DND-41 (cell line): Measurements from ENCODE around the gene DNAJC17.

ENCODE experiments used
- ATAC-seq: fragments of 200-7000 bp; cut with Tn5 transposase; 3 replicates; pipeline ENCODE4 v1.9.1; 2021; ENCODE audit warnings: low read depth; ENCODE audit not compliant: insufficient read depth
- DNase-seq: peaks from one replicate; pipeline ENCODE4 v3.0.0-alpha.2; 2020
- H2AFZ ChIP-seq: 2 replicates; pipeline ENCODE4 v1.6.0; 2012; ENCODE audit warnings: low read depth, low read length
- H3K27ac ChIP-seq: 2 replicates; pipeline ENCODE4 v1.5.1; 2012; ENCODE audit warnings: low read length, inconsistent platforms
- H3K27me3 ChIP-seq: fragments of 200-600 bp; sonication (generic); 2 replicates; pipeline ENCODE4 v1.6.0; 2012; ENCODE audit warnings: low read length, mild to moderate bottlenecking, inconsistent platforms; ENCODE audit not compliant: insufficient read depth, poor library complexity
- H3K36me3 ChIP-seq: 2 replicates; pipeline ENCODE4 v1.5.1; 2012; ENCODE audit warnings: low read length, inconsistent platforms; ENCODE audit not compliant: insufficient read depth
- H3K4me1 ChIP-seq: 2 replicates; pipeline ENCODE4 v1.5.1; 2012; ENCODE audit warnings: mild to moderate bottlenecking, low read length; ENCODE audit not compliant: insufficient read depth
- H3K4me2 ChIP-seq: 2 replicates; pipeline ENCODE4 v1.6.0; 2012; ENCODE audit warnings: mild to moderate bottlenecking, moderate library complexity, low read length, inconsistent platforms; ENCODE audit not compliant: insufficient read depth
- H3K4me3 ChIP-seq, 2 experiments: fragments of 200-600 bp in 1 of 2; shearing (Covaris generic) in 1 of 2; 2 replicates each; pipeline ENCODE4 v1.5.1; 2012 to 2016; ENCODE audit warnings: inconsistent platforms in 2 of 2, low read length in 2 of 2, mild to moderate bottlenecking in 2 of 2, low read depth in 1 of 2, moderate library complexity in 1 of 2
- H3K79me2 ChIP-seq: 2 replicates; pipeline ENCODE4 v1.6.0; 2012; ENCODE audit warnings: low read length, inconsistent platforms; ENCODE audit not compliant: insufficient read depth
- H3K9ac ChIP-seq: 2 replicates; pipeline ENCODE4 v1.6.0; 2012; ENCODE audit warnings: low read depth, mild to moderate bottlenecking, inconsistent platforms, low read length, moderate library complexity
- H3K9me3 ChIP-seq: 2 replicates; pipeline ENCODE4 v1.5.1; 2012; ENCODE audit warnings: low read length, moderate library complexity, mild to moderate bottlenecking, inconsistent platforms; ENCODE audit not compliant: insufficient read depth, severe bottlenecking
- H4K20me1 ChIP-seq: 2 replicates; pipeline ENCODE4 v1.6.0; 2012; ENCODE audit warnings: low read length; ENCODE audit not compliant: insufficient read depth
- EZH2 ChIP-seq: IDR thresholded peaks from 3 replicates; pipeline ENCODE4 v1.6.1; 2012; ENCODE audit warnings: borderline replicate concordance, low read depth, mild to moderate bottlenecking, moderate library complexity, low read length, inconsistent platforms; ENCODE audit not compliant: severe bottlenecking
- TF ChIP-seq, protein P1 (sequence below): IDR thresholded peaks from 2 replicates; pipeline ENCODE4 v1.5.1; 2012; ENCODE audit warnings: borderline replicate concordance, low read length, moderate library complexity, mild to moderate bottlenecking; ENCODE audit not compliant: poor library complexity, severe bottlenecking; ENCODE audit errors: extremely low read depth

Gene DNAJC17

DNA sequence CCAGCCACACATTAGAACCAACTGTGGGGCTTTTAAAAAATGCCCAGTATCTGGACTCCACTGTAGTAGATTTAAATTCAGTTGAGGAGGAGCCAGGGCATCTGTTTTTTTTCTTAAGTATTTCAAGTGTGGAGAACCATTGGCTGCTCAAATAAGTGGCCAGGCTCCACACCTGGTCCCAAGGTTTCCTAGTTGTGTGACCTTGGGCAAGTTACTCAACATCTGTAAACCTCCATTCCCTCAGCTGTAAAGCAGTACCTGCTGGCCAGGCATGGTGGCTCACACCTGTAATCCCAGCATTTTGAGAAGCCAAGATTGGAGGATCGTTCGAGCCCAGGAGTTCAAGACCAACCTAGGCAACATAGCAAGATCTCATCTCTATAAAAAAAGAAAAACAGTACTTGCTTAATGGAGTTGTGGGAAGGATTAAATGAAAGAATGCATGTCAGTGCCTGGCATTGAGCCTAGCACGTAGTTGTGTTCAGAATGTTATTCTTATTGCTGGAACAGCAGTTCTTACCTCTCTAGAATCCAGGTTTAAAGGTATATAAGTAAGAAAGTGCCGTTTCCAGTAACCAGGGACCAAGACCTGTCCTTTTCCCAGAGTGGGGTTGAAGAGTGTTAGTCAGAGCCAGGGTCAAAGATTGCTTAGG, 19.3 kb upstream of the DNAJC17 start:
- TF ChIP-seq, protein P1, sequence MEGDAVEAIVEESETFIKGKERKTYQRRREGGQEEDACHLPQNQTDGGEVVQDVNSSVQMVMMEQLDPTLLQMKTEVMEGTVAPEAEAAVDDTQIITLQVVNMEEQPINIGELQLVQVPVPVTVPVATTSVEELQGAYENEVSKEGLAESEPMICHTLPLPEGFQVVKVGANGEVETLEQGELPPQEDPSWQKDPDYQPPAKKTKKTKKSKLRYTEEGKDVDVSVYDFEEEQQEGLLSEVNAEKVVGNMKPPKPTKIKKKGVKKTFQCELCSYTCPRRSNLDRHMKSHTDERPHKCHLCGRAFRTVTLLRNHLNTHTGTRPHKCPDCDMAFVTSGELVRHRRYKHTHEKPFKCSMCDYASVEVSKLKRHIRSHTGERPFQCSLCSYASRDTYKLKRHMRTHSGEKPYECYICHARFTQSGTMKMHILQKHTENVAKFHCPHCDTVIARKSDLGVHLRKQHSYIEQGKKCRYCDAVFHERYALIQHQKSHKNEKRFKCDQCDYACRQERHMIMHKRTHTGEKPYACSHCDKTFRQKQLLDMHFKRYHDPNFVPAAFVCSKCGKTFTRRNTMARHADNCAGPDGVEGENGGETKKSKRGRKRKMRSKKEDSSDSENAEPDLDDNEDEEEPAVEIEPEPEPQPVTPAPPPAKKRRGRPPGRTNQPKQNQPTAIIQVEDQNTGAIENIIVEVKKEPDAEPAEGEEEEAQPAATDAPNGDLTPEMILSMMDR = no peak
- no peak for TF ChIP-seq EZH2
- Histone ChIP-seq H4K20me1 (no peaks in the 10 kb centered on the region), H3K4me1 (no peaks in the 10 kb centered on the region), H3K36me3 (no peaks in the 10 kb centered on the region), H3K4me3 (no peak overlapping the region), H3K27ac (no peak overlapping the region), H2AFZ (no peak overlapping the region), H3K9me3 (no peaks in the 10 kb centered on the region), H3K9ac (no peak overlapping the region), H3K79me2 (no peaks in the 10 kb centered on the region), H3K27me3 (no peaks in the 10 kb centered on the region), H3K4me2 (no peak overlapping the region)
- ATAC-seq (no peak), DNase-seq (no peak)

DNA sequence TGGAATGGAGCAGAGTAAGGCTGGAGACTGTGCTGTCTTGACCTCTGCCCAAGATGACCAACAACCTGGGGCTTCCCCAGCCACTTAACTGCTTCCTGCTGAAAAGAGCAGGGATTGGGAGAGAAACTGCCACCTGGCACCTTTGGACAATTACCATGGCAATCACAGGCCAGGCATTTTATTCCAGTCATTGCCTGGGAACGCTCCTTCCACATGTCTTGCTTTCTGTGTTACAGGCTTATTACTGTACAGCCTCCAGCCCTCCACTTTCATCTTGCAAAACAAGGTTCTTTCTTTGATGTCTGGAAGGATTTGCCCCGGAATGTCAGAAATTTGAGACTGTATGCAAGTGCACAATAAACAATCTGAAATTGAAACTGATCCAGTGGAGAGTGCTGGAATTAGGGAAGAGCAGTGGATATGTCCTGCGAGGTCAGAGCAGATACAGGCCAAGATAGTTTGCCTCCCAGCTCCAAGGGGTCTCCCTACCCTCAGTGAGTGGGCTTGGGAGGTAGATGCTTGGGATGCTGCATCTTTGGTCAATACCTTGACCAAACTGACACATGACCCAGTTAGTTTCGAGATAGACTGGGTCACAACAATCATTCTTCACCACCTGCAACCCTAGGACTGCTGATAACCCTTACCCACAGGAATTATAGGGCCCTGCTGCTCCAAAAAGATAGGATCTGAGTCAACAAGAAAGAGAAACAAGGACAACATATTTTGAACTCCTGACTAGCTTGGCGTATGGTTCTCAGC, 18.6 kb upstream of the DNAJC17 start:
- H3K4me2 ChIP-seq = no peak overlapping the region
- ATAC-seq (no peak), DNase-seq (no peak)
- H3K27ac ChIP-seq = no peak overlapping the region
- no peaks in the 10 kb centered on the region for H3K36me3 ChIP-seq
- no peaks in the 10 kb centered on the region for H3K9me3 ChIP-seq
- H2AFZ ChIP-seq = no peak overlapping the region
- H3K4me3 ChIP-seq = no peak overlapping the region
- H3K27me3 ChIP-seq = no peaks in the 10 kb centered on the region
- no peak overlapping the region for H3K9ac ChIP-seq
- H3K79me2 ChIP-seq = no peaks in the 10 kb centered on the region
- TF ChIP-seq, protein P1 = no peak
- no peak for TF ChIP-seq EZH2
- H4K20me1 ChIP-seq = no peaks in the 10 kb centered on the region
- no peaks in the 10 kb centered on the region for H3K4me1 ChIP-seq

DNA sequence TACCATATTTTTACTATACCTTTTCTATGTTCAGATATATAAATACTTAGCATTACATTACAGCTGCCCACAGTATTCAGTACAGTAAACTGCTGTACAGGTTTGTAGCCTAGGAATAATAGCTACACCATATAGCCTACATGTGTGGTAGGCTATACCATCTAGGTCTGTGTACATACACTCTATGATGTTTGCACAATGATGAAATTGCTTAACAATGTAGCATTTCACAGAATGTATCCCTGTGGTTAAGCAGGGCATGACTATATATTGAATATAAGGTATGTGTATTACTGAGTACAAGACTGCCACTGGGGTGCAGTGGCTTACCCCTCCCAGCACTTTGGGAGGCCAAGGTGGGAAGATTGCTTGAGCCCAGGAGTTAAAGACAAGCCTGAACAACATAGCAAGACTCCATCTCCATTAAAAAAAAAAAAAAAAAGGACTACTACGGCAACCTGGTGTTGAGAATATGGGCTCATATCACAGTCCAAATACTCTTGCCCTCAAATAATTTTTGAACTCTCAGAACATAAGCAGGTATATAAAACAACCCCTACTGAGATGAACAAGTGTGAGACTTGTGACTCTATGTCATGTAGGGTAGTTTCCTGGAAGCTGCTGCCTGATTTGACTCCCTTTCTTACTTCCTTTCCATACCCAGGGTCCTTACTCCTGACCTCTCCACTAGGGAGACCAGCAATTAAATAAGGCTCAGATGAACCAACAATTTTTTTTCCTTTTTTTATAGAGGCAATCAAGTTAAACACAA, 16.5 kb upstream of the DNAJC17 start:
- H3K36me3 ChIP-seq = no peaks in the 10 kb centered on the region
- no peak overlapping the region for H3K9ac ChIP-seq
- no peak for ATAC-seq
- DNase-seq = no peak
- no peak overlapping the region for H3K4me3 ChIP-seq
- H3K27ac ChIP-seq = no peak overlapping the region
- H3K4me2 ChIP-seq = no peak overlapping the region
- no peak overlapping the region for H2AFZ ChIP-seq
- no peaks in the 10 kb centered on the region for H3K79me2 ChIP-seq
- H4K20me1 ChIP-seq = no peaks in the 10 kb centered on the region
- H3K27me3 ChIP-seq = no peaks in the 10 kb centered on the region
- no peaks in the 10 kb centered on the region for H3K9me3 ChIP-seq
- H3K4me1 ChIP-seq = no peaks in the 10 kb centered on the region
- TF ChIP-seq EZH2 = no peak
- TF ChIP-seq, protein P1 = no peak
